Small intestine (tissue), 7 donors: ENCODE results near the gene NDUFS5. TPM values are rescaled to one million over a fixed set of nuclear protein-coding genes. Genes with fewer than 3 reads are reported as not detected.
"Not testable (repeated sequence)": the region's sequence is repeated elsewhere in the genome, so short reads cannot be mapped to it uniquely, and the experiment has no call there.

ENCODE experiments used
- DNase-seq, 2 donors: peaks; one replicate each; pipeline versions ENCODE4 v3.0.0 to v3.0.0-alpha.2; 2013
- FAIRE-seq: peaks from 2 replicates; lab custom pipeline; 2012; peaks lifted over from hg19 to GRCh38; lab: Jason Lieb, UNC
- H3K27ac ChIP-seq, 3 donors: one replicate each; pipeline ENCODE4 v1.5.1; 2013; ENCODE audit warnings: low read length in 2 of 3, mild to moderate bottlenecking in 2 of 3, control low read depth in 1 of 3, inconsistent platforms in 1 of 3, low read depth in 1 of 3, moderate library complexity in 1 of 3
- H3K27me3 ChIP-seq, 3 donors: one replicate each; pipeline ENCODE4 v1.6.1; 2013; ENCODE audit warnings: low read length in 3 of 3, inconsistent platforms in 1 of 3; ENCODE audit not compliant: control insufficient read depth in 3 of 3, insufficient read depth in 3 of 3
- H3K36me3 ChIP-seq, 3 donors: one replicate each; pipeline ENCODE4 v1.6.1; 2013; ENCODE audit warnings: low read length in 3 of 3, inconsistent platforms in 1 of 3, low read depth in 1 of 3, mild to moderate bottlenecking in 1 of 3, moderate library complexity in 1 of 3; ENCODE audit not compliant: control insufficient read depth in 3 of 3, insufficient read depth in 2 of 3
- H3K4me1 ChIP-seq, 3 donors: one replicate each; pipeline ENCODE4 v1.6.1; 2013; ENCODE audit warnings: low read length in 2 of 3, inconsistent platforms in 1 of 3, low read depth in 1 of 3, mild to moderate bottlenecking in 1 of 3, moderate library complexity in 1 of 3; ENCODE audit not compliant: control insufficient read depth in 3 of 3, insufficient read depth in 2 of 3
- H3K4me3 ChIP-seq, 3 donors: one replicate each; pipeline ENCODE4 v1.5.1; 2013; ENCODE audit warnings: low read length in 3 of 3, control low read depth in 1 of 3, inconsistent platforms in 1 of 3, low read depth in 1 of 3, mild to moderate bottlenecking in 1 of 3, moderate library complexity in 1 of 3
- H3K9me3 ChIP-seq, 2 donors: one replicate each; pipeline ENCODE4 v1.6.1; 2013; ENCODE audit warnings: low read depth in 1 of 2, low read length in 1 of 2; ENCODE audit not compliant: control insufficient read depth in 2 of 2, insufficient read depth in 1 of 2
- WGBS, 3 donors: extraction: QIAGEN DNeasy Blood & Tissue Kit; methylation state at CpG; one replicate each; pipeline ENCODE4 v1.1.7; 2013; 5-methylcytosine and 5-hydroxymethylcytosine counted together
- polyA plus RNA-seq, 4 donors: library from polyadenylated mRNA; stranded (reverse) in 3 of 4; unstranded in 1 of 4; fragments of 200-250 nt in 3 of 4; fragments of 120-200 nt in 1 of 4; gene quantifications; one replicate each; pipeline versions ENCODE4 v1.2.1 to v1.2.3, GENCODE V29; 2013
- donor health status: healthy with polysubstance abuse.
- donor health status: control.
- donor health status: control.
- donor health status: Bipolar disorder and iron deficiency.
- donor health status: healthy.

The NDUFS5 gene
- polyA plus RNA-seq, 4 donors: 228 to 696 (median 523) TPM

DNA sequence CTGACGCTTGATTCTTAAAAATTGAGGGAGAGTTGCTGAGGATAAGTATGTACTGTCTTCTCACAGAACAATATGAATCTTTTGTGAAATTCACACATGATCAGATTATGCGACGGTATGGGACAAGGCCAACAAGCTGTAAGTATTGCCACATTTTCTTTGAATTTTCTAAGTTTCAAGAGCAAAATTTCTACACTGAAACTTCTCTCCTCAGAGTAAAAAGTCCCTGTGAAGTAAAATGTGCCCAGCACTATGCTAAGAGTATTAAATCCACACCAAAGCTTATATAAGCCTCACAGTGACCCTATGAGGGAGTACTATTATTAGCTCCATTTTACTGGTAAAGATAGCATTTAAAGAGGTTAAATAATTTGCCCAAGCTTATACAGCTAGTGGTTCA lies 22.9 kb upstream of the NDUFS5 start:
- 75 to 93% (median 78%) methylated on average over 3 of the region's 3 CpGs for WGBS, 3 donors

DNA sequence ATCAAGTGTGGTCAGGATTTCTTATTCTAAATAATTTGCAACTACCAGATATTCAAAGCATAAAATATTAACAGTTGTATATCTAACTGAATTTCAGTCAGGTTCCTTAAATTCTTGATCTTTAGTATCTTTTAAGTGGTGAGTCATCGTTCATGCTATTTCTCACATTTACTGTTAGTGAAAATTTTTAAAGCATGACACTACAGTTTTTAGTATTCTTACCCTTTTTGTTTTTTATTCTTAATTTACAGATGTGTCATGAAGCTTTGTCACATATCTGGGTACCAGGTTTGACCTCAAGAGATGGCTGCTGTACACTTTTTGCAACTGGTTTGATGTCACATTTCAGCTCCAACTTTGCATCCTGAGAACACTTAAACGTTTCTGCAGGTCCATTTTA lies 22.4 kb upstream of the NDUFS5 start:
- no peak for FAIRE-seq
- DNase-seq: no peak
- no peak overlapping the region for H3K4me3 ChIP-seq
- 45 to 67% (median 48%) methylated on average over 2 of the region's 2 CpGs for WGBS, 3 donors
- no peaks in the 10 kb centered on the region for H3K4me1 ChIP-seq
- H3K27me3 ChIP-seq: no peaks in the 10 kb centered on the region
- peaks cover 31 to 39% (median 34%) of the 10 kb centered on the region in 3 donors for H3K36me3 ChIP-seq
- no peaks in the 10 kb centered on the region for H3K9me3 ChIP-seq
- H3K27ac ChIP-seq: no peak overlapping the region

More for the DNA sequence above, 22.9 kb upstream of the NDUFS5 start:
- no peak for DNase-seq
- FAIRE-seq: no peak
- H3K27me3 ChIP-seq: no peaks in the 10 kb centered on the region
- H3K4me1 ChIP-seq: no peaks in the 10 kb centered on the region
- H3K27ac ChIP-seq: no peak overlapping the region
- peaks cover 29 to 37% (median 34%) of the 10 kb centered on the region in 3 donors for H3K36me3 ChIP-seq
- no peak overlapping the region for H3K4me3 ChIP-seq
- H3K9me3 ChIP-seq: no peaks in the 10 kb centered on the region

DNA sequence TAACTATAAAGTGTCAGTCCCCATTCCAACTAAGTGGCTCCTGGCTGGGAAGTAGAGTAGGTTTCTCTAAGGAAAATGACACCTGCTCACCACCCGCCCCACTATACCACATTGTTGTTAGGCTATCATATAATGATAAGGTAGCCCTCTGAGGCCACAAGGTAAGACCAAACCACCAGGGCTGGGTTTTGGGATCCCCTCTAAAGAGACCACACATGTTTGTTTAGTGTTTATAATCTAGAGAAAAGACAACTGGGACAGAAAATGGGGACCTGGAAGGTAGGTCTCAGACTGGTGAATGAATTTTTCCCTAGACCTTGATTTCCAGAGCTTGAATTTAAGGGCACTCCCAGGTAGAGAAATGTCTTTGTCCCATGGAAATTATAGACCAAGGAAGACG lies 19.9 kb upstream of the NDUFS5 start:
- WGBS, 3 donors: 70 to 86% (median 80%) methylated on average over 2 of the region's 2 CpGs
- no peak overlapping the region for H3K27ac ChIP-seq
- FAIRE-seq (no peak), DNase-seq (no peak)
- H3K4me3 ChIP-seq: no peak overlapping the region
- peaks cover 22 to 38% (median 32%) of the 10 kb centered on the region in 3 donors for H3K36me3 ChIP-seq
- no peaks in the 10 kb centered on the region for H3K9me3 ChIP-seq
- no peaks in the 10 kb centered on the region for H3K4me1 ChIP-seq
- no peaks in the 10 kb centered on the region for H3K27me3 ChIP-seq

DNA sequence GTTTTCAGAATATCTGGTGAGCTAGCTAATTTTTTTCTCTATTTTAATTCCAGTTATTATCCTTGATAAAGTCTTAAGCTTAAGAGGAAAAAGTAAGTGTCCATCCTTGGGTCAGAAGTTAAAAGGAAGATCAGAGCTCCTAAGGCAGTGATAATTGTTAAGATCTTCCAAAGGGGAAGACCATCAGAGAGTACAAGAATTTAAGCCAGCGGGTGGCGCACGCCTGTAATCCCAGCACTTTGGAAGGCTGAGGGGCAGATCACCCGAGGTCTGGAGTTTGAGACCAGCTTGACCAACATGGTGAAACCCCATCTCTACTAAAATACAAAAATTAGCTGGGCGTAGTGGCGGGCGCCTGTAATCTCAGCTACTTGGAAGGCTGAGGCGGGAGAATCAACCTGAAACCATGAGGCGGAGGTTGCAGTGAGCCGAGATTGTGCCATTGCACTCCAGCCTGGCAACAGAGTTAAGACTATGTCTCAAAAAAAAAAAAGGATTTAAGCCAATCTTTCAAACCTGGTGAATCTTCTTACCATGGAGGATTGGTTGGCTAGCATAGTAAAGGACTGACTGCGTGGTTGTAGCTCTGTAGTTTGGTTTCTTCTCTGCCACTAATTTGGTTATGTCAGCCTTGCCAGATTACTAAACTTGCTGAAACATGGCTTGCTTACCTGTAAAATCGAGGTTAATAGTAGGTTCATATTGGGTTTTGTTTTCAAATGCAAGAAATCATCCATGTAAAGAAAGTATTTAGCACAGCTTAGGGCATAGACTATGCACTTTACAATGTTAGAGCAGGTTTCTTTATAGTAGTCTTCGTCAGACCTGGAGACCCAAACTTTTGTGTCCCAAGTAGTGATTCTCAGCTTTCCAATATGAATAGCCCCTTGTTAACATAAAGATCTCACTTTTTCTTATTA lies 19.2 kb upstream of the NDUFS5 start:
- 92 to 96% (median 94%) methylated on average over 13 of the region's 13 CpGs for WGBS, 3 donors
- FAIRE-seq (no peak), DNase-seq (no peak)
- H3K9me3 ChIP-seq: no peaks in the 10 kb centered on the region
- H3K27ac ChIP-seq: no peak overlapping the region
- H3K36me3 ChIP-seq: peaks cover 19 to 36% (median 29%) of the 10 kb centered on the region in 3 donors
- no peaks in the 10 kb centered on the region for H3K4me1 ChIP-seq
- H3K4me3 ChIP-seq: no peak overlapping the region
- H3K27me3 ChIP-seq: no peaks in the 10 kb centered on the region

DNA sequence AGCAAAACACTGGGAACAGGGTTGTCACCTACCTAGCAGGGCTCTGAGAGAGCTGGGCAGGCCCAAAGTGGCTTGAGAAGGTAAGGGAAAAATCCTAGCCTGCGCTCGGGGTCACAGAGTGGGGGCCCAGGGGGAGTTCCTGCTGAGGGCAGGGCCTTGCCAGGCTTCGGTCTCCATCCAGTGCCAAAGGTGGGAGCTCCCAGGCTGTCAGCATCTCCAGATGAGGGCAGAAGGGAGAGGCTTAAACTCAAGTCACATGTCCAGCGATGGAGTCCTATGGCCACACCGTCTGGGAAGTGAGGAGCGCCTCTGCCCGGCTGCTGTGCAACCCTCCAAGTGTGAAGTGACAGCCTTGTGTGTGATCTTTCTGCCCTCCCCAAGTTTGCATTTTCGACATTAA lies 11.2 kb upstream of the NDUFS5 start:
- DNase-seq, H3K4me1 ChIP-seq, H3K4me3 ChIP-seq, FAIRE-seq, H3K27me3 ChIP-seq, H3K9me3 ChIP-seq, H3K27ac ChIP-seq: not testable (repeated sequence)
- H3K36me3 ChIP-seq: peaks cover 0 to 14% (median 2%) of the 10 kb centered on the region in 3 donors
- 89 to 96% (median 94%) methylated on average over 8 of the region's 8 CpGs for WGBS, 3 donors

DNA sequence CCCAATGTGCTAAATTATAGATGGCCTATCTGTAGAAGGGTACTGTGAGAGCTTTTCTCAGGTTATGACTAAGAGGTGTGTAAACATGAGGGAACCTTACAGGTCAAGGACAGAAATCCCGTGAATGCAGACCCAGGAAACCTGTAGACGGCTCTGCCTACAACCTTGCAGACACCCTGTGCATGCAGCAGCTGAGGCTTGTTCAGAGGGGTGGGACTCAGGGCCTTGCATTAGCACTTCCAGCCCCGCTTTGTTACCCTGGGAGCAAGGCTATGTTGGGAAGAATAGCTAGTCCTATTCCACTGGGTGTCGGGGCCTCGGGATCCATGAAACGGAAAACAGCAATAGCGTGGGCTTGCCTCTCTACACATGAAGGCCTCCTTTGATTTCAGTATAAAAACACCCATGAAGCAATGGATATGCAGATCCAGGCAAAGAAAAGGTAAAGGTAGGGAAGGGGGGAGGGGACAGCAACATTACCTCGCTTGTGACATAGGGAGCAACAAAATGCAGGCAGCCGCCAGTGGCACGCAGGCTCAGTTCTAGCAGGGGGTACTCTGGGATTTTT lies 9.5 kb upstream of the NDUFS5 start:
- Histone ChIP-seq H3K27ac (no peak overlapping the region), H3K4me1 (no peaks in the 10 kb centered on the region), H3K27me3 (no peaks in the 10 kb centered on the region), H3K36me3 (peaks cover 0 to 7% (median 0%) of the 10 kb centered on the region in 3 donors), H3K4me3 (no peak overlapping the region), H3K9me3 (no peaks in the 10 kb centered on the region)
- WGBS, 3 donors: 80 to 83% (median 83%) methylated on average over 10 of the region's 10 CpGs
- FAIRE-seq (no peak), DNase-seq (no peak)

DNA sequence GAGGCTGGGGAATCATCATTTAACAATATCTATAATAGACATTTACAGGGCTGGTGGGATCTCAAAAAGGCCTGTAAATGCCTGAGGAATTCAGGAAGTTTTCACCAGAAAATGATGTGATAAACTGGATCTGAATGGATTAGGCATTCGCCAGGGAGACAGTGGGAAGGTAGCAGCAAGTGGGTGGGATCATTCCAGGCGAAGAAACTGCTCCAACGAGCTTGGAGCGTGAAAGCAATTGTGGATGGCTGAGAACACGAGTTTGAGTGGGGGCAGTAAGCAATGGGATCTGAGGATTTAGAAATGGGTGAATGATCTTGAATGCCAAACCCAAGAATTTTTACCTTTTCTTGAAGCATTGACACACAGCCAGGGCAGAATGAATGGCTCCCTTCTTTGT lies 8.9 kb upstream of the NDUFS5 start:
- H3K27ac ChIP-seq: no peak overlapping the region
- no peaks in the 10 kb centered on the region for H3K27me3 ChIP-seq
- H3K9me3 ChIP-seq: no peaks in the 10 kb centered on the region
- H3K4me1 ChIP-seq: no peaks in the 10 kb centered on the region
- peaks cover 0 to 7% (median 0%) of the 10 kb centered on the region in 3 donors for H3K36me3 ChIP-seq
- WGBS, 3 donors: 81 to 86% (median 82%) methylated on average over 5 of the region's 5 CpGs
- no peak overlapping the region for H3K4me3 ChIP-seq
- no peak for DNase-seq
- FAIRE-seq: no peak

DNA sequence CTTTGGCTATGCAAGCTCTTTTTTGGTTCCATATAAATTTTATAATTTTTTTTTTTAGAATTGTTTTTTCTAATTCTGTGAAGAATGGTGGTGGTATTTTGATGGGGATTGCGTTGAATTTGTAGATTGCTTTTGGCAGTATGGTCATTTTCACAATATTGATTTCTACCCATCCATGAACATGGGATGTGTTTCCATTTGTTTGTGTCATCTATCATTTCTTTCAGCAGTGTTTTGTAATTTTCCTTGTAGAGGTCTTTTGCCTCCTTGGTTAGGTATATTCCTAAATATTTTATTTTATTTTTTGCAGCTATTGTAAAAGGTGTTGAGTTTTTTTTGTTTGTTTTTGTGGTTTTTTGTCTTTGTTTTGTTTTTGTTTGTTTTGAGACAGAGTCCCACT lies 5.7 kb upstream of the NDUFS5 start:
- H3K36me3 ChIP-seq, DNase-seq, H3K4me3 ChIP-seq, H3K4me1 ChIP-seq, H3K27ac ChIP-seq, H3K27me3 ChIP-seq, FAIRE-seq, H3K9me3 ChIP-seq: not testable (repeated sequence)
- WGBS, 3 donors: 40 to 80% (median 41%) methylated on average over 1 of the region's 1 CpG
